OCI-LY1 (cell line): ENCODE data around the gene MLX.

Experiments
- CTCF ChIP-seq: fragments of 200-600 bp; sonication (generic), shearing (Covaris generic); IDR thresholded peaks from 2 replicates; pipeline ENCODE4 v1.5.1; 2017; ENCODE audit warnings: mild to moderate bottlenecking, antibody characterized with exemption, low read length, moderate library complexity, mixed read lengths
- EZH2 ChIP-seq: fragments of 200-600 bp; sonication (generic), shearing (Covaris generic); IDR thresholded peaks from 2 replicates; pipeline ENCODE4 v1.8.0; 2017; ENCODE audit warnings: borderline replicate concordance, mixed run types, mild to moderate bottlenecking, antibody characterized with exemption, low read length, moderate library complexity, mixed read lengths

GRCh38 chr17:42541041-42541833 lies 25.7 kb upstream of the MLX start:
- no peak for TF ChIP-seq CTCF
- TF ChIP-seq EZH2, result no peak
